NCI-H526 (cell line): Measurements from ENCODE around the gene ARNT2.
A peak's percentile ranks its signal among the peaks of the same experiment; 100 is the strongest.

Source experiments
- DNase-seq, 2 experiments: peaks; one replicate each; lab custom pipeline; 2025; lab: John Stamatoyannopoulos, UW

ARNT2 gene

GRCh38 chr15:80576519-80577090, 172.4 kb downstream of the ARNT2 start:
- no peak for DNase-seq

- DNase-seq, result no peak
Measured at GRCh38 chr15:80577552-80578205, 173.5 kb downstream of the ARNT2 start.

- DNase-seq, result no peak
Measured at GRCh38 chr15:80578206-80578595, 174.0 kb downstream of the ARNT2 start.

GRCh38 chr15:80578871-80579270, 174.7 kb downstream of the ARNT2 start:
- no peak for DNase-seq

GRCh38 chr15:80579611-80580010, 175.4 kb downstream of the ARNT2 start:
- no peak for DNase-seq

- peak; percentile 11 to 33 for DNase-seq
Measured at GRCh38 chr15:80580106-80580505, 175.9 kb downstream of the ARNT2 start.

- no peak for DNase-seq
Measured at GRCh38 chr15:80580536-80581260, 176.5 kb downstream of the ARNT2 start.

GRCh38 chr15:80581976-80582375, 177.8 kb downstream of the ARNT2 start:
- DNase-seq, result no peak

GRCh38 chr15:80582816-80583423, 178.7 kb downstream of the ARNT2 start:
- no peak for DNase-seq

- no peak for DNase-seq
Measured at GRCh38 chr15:80584561-80584964, 180.4 kb downstream of the ARNT2 start.

- DNase-seq, result no peak
Measured at GRCh38 chr15:80584973-80585525, 180.9 kb downstream of the ARNT2 start.

- peak; percentile 29 to 50 for DNase-seq
Measured at GRCh38 chr15:80585544-80586018, 181.4 kb downstream of the ARNT2 start.

GRCh38 chr15:80586161-80586560, 182.0 kb downstream of the ARNT2 start:
- no peak for DNase-seq

GRCh38 chr15:80587007-80587406, 182.8 kb downstream of the ARNT2 start:
- DNase-seq, result no peak

GRCh38 chr15:80587816-80588456, 183.8 kb downstream of the ARNT2 start:
- DNase-seq, result no peak

GRCh38 chr15:80588801-80589200, 184.6 kb downstream of the ARNT2 start:
- no peak for DNase-seq

GRCh38 chr15:80590761-80591355, 186.7 kb downstream of the ARNT2 start:
- no peak for DNase-seq

GRCh38 chr15:80591471-80591870, 187.3 kb downstream of the ARNT2 start:
- DNase-seq, result no peak

- DNase-seq, result no peak
Measured at GRCh38 chr15:80591938-80592825, 188.0 kb downstream of the ARNT2 start.

GRCh38 chr15:80593486-80594030, 189.4 kb downstream of the ARNT2 start:
- no peak for DNase-seq
